ENCODE measurements around the gene TMEM208.

DNA sequence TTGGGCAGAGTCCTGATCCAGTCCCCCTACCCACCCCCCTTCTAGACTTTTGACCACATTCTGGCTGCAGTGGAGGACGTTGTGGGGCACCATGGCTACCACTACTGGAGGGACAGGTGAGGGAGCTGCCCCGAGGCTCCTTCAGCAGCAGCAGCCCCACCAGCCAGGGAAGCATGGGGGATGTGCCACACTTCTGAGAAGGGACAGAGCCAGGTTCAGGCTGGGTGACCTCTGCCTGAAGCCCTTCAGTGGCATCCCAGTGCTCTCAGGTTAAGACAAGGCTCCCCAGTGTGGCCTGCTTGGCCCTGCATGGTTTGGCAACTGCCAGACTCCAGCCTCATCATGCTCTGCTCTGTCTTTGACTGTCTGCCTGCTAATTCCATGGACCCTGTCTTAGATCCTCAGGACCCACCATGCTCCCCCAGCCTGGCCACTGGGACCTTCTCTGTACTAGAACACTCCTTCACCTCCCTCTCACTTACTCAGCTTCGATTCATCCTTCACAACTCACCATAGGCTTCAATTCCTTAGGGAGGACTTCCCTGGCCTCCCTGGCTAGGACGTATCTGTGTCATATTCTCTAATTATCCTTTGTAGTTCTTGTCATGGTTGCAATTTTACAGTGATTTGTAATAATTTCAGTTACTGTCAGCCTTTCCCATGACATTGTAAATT, 30.7 kb downstream of the TMEM208 start:
- TF ChIP-seq CTCF (IDR thresholded peaks at IDR 0.05) (no peak), POLR2A (IDR thresholded peaks at IDR 0.05) (no peak)

Measured in adrenal gland (tissue), 5 donors.